Stimulated activated CD4-positive, alpha-beta T cell treated with anti-CD3 and anti-CD28 coated beads, TNF-alpha, amount 100 ng/mL, for 4 hours (primary cell): ENCODE results near the gene S100A5.

ENCODE experiments used
- DNase-seq, 3 experiments: peaks; one replicate each; pipeline ENCODE4 v3.0.0-alpha.2; 2020; ENCODE audit warnings: low read depth in 3 of 3

Gene S100A5

DNA sequence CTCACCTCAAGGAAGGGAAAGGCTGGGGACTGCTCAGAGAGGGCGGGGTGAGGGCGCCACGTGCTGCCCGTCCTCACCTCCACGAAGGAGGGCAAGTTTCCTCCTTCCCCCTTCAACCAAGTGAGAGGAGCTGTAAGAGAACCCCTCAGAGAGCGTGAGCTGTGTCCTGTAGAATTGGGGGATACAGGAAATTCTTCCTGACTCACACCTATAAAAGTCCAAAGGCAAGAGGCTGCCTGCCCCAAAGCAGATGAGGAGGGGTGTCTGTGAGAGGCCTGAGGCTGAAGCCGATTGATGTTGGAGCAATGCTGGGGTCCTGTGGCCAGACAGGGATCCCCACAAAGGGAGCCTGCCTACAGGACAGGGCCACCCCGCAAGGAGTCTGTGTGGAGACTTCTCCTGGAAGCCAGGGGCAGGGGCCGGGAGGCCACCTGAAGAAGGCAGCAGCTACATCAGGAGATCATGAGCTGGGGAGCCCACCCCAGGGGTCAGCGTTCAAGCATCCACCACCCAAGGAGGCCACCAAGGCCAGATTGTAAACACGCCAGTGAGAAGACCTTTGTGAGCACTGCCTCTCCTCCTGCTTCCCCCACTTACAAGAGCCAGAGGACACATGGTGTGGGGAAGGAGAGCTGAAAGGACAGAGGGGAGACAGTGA lies 32.7 kb downstream of the S100A5 start:
- no peak for DNase-seq

GRCh38 chr1:153506831-153507413 lies 33.8 kb downstream of the S100A5 start:
- no peak for DNase-seq

DNA sequence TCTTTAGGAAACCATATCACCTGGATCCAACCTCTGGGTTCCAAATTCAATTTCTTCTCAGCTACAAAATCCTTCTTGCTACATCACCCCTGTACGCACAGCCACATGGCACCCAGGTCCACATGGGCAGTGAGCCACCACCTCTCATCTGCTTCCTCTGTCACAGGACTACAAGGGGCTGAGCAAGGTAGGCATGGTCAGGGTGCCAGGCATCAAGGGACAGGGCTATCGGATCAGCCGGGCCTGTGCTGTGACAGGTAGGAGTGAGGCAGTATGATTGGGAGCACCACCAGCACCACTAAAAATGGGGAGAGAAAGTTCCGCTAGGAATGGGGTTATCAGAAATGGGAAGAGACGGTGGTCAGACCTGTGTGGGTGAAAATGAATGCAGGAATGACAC lies 34.3 kb downstream of the S100A5 start:
- DNase-seq: no peak

- no peak for DNase-seq
Measured at GRCh38 chr1:153505576-153505975, 35.2 kb downstream of the S100A5 start.

DNA sequence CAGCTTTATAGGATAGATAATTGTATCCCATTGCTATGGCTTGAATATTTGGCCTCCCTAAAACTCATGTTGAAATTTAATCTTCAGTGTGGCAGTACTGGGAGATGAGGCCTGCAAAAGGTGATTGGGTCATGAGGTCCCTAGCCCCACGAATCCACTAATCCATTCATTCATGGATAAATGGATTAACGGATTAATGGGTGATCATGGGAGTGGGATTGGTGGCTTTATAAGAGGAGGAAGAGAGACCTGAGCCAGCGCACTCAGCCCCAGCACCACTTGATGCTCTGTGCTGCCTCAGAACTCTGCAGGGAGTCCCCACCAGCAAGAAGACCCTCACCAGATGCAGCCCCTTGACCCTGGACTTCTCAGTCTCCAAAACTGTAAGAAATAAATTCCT lies 37.0 kb downstream of the S100A5 start:
- DNase-seq: no peak

GRCh38 chr1:153498746-153499145 lies 42.0 kb downstream of the S100A5 start:
- no peak for DNase-seq

GRCh38 chr1:153495536-153495935 lies 45.2 kb downstream of the S100A5 start:
- DNase-seq: no peak

DNA sequence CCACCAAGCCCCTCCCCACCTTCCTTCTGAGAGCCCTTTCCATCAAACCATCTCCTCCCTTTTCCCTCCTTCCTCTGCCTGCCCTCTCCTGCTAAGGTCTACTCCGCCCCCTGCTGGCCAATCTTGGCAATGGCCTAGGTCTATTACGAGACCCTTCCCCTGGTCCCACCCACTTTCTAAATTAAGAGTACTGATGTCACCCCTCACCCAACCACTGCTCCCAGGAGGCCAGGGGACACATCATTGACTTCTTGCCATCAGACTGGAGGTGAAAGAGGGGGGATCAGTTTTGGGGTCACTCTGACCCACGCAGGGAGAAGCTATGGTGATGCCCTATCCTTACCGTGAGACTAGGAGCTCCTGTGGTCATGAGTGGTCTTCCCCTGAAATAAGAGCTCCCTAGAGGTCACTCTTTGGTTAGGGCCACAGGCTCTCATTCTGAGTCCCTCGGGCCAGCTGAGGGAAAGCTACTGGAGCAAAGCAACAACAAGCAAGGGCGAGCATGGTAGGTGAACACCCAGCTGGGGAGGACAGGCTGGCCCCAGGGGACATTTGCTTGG lies 45.7 kb downstream of the S100A5 start:
- DNase-seq: peak; percentile 61 to 70 (median 61)

DNA sequence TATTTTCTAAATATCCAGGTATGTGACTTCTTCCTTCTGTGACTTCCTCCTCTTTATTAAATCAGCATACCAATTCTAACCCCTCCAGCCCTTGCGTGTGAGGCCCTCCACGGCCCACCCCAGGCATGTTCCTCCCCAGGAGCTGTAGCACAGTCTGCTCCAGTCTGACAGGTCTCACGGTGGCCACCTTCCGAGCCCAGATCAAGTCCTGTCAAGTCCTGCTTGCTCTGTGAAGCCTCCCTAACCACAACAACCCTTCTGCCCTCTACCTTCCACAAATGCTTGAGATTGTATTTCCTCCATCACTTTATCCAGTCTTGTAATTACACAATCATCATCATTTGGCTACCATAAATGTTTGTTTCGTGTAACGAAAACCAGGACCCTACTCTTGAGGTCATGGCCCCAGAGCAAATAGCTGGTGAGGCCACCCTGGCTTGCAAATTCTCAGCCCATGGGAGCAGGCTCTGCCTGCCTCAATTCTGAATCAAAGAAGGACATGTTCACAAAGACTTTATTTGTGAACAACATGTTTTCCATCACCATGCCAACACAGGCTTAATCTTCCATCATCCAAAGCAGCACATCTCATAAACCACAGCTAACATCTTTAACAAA lies 47.3 kb downstream of the S100A5 start:
- DNase-seq: no peak

- DNase-seq: no peak
Measured at GRCh38 chr1:153490272-153491051, 50.3 kb downstream of the S100A5 start.

DNA sequence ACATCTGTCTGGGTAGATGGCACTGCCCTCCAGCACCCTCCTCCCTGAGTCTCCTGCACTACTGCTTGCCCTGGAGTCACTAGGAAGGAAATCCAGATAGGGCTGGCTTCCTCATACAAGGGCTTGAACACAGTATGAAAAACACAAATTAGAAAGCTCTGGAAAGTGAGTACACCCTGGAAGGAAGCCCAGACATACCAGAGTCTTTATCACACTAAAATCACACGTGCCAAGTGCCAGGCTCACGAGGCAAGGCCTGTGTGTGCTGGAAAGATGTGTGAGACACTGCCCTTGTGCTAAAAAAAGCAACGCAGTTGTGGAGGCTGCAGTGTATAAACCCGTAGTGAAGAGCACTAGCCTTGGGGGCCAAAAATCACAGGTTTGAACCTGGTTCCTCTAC lies 52.0 kb downstream of the S100A5 start:
- DNase-seq: no peak

- DNase-seq: no peak
Measured at GRCh38 chr1:153487707-153488106, 53.0 kb downstream of the S100A5 start.
